NCI-H2081 treated with DMSO at 0.1 percent for 48 hours (cell line): Measurements from ENCODE around the gene OPRD1.

Experiments used
- DNase-seq: peaks from one replicate; lab custom pipeline; 2025; lab: John Stamatoyannopoulos, UW

The OPRD1 gene

DNA sequence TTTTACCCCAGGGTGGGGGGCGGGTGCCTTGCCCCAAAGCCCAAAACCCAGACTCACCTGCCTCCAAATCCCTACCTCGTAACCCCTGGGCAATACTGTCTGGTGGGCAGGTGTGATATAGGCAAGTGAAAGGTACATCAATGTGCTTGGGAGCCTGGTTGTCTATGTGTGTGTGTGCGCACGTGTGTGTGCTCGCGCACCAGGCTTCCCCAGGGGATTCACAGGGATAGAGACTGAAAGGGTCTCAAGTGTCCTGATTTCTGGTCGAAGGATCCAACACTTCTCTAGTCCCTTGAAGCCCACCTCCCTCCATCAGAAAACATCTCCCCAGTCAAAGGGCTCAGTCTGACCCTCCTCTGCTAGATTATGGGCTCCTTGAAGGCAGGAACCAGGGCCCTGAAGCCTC is 73.5 kb downstream of the OPRD1 start:
- no peak for DNase-seq

DNA sequence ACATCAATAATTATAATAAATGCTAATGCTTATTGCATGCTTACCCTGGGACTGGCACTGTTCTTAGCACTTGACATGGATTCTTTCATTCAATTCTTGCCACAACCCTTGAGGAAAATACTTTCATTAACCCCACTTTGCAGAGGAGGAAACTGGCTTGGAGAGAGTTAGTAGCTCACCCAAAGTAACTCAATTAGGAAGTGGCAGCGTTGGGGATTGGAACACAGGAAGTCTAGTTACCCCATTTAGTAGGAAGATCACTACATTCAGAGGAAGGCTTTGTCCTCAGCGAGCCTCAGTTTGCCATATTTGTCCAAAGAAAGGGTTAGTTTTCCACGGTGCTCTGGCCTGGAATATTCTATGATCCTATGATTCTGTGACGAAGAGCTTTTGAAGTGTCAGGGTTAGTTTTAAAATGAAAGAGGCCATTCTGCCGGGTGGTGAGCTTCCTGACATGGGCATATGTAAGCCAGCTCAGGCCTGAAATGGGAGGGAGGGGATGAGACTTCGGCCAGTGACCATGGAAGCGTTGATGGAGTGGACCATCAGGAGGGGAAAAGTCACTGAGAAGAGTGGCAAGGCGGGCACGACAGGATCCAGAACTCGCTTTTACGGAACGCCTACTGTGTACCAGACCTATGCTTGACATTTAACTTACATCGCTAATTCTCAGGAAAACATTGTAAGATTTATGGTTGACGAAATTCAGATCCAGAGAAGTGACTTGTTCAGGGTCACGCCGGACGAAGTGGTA is 74.2 kb downstream of the OPRD1 start:
- DNase-seq: no peak

- peak; percentile 26 for DNase-seq
These were observed 74.9 kb downstream of the OPRD1 start for GRCh38 chr1:28886731-28887418.

GRCh38 chr1:28887419-28887834 is 75.5 kb downstream of the OPRD1 start:
- DNase-seq: no peak

- no peak for DNase-seq
These were observed 76.1 kb downstream of the OPRD1 start for GRCh38 chr1:28887835-28888682.

DNA sequence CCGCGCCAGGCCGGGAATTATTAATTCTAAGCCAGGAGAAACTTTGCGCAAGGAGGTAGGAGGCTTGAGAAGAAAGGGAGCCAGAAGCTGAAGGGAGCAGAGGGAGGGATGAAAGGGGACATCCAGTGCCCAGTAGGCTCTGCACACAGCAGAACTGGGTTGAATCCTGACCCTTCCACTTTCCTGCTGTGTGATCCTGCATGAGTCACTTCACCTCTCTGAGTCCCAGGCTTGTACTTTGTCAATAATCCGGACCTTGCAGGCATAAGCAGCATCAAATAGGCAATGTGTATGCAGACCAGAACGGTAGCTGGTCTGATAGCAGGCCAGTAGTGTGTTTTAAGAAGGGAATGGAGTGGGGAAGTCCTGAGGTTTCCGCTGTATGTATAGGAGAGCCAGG is 76.9 kb downstream of the OPRD1 start:
- DNase-seq: no peak

- no peak for DNase-seq
These were observed 77.4 kb downstream of the OPRD1 start for GRCh38 chr1:28889357-28889756.

- DNase-seq: no peak
These were observed 78.5 kb downstream of the OPRD1 start for GRCh38 chr1:28890435-28890834.

- DNase-seq: no peak
These were observed 78.9 kb downstream of the OPRD1 start for GRCh38 chr1:28890836-28891235.

DNA sequence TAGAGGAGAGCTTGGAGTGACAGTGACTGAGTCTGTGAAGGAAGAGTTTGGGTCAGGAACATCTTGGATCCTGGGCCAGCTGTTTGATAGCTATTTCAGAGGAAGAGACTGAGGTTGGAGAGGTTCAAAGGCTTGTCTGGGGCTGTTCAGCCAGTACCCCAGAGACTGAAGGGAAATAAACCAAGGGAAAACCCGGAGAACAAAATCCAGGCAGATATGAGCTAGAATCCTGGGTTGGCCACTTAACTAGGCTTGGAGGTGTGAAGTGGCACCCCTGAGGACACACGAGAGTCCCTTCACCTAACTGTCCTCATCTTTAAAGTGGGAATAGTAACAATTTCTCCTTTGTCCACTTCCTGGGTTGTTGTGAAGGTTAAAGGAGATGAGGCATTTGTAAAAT is 79.3 kb downstream of the OPRD1 start:
- DNase-seq: no peak

DNA sequence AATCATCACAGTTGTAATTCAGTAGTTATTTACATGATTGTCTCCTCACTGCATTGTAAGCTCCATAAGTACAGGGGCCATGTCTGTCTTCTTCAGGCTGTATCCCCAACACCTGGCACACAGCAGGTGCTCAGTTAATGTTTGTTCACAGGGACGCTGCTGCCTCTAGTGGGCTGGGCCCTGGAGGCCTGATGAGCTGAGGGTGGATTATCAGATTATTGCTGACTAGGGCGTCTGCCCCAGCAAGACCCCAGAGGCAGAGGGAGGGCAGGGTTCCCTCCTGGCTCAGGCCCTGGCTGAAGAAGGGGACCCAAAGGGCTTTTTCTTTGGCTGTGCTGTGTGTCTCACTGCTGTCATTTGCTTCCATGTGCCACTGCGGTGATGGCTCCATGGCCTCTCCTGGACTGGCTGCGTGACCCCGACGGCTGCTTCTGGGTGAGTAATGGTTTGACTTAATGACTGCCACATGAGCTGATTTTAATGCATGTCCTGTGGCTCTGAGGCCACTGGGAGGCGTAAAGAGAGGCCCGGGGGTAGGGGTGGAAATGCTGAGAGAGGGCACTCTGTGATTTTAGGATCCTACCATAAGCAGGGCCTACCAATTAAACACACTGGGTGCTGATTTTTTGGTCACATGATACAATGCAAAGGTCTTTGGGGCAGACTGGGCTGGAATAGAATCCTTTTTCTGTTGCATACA is 81.6 kb downstream of the OPRD1 start:
- DNase-seq: no peak

GRCh38 chr1:28894785-28895184 is 82.8 kb downstream of the OPRD1 start:
- no peak for DNase-seq

DNA sequence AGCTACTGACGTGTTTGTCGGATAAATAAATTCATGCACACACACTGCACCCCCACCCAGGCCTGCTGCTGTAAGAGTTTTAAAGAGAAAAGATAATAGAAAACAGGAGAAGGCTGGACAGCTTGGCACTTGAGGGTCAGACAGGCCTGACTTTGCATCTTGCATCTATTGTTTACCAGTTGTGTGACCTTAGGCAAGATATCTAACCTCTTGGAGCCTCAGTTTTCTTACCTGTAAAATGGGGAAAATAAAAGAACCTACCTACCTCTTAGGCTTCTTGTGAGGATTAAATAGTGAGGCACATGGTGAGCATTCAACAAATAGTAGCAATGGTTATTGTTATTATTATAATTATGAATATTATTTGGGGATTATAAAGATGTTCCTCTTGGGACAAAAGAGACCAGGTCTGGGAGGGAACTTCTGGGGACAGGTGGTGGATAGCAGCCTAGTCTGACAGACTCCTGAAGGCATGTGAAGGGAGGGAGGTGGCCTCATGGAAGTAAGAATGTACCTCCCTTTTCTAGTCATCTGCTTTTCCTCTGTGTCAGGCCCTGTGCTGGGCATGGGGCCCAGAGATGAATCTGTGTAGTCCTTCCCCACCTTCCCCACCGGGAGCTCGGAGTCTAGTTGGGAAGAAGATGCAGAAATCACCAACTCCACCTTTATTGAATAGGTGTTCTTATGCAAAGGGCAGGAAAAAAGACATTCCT is 84.1 kb downstream of the OPRD1 start:
- no peak for DNase-seq

GRCh38 chr1:28896609-28896986 is 84.6 kb downstream of the OPRD1 start:
- no peak for DNase-seq

DNA sequence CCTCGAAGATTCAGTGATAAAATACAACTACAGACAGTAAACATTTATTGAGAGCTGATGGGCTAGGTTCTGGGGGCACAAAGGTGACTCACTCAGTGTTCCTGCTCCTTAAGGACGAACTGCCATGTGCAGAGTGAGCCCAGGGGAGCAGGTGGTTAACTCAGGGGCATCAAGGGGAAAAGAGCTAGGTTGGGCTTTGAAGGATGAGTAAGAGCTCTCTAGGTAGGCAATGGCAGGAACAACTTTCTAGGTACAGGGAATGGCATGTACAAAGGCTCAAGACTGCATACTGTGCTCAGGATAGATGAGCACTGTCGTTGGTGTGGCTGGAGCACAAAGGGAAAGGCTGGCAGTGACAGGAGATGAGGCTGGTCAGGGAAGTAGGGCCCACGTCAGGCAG is 85.8 kb downstream of the OPRD1 start:
- DNase-seq: no peak

- DNase-seq: no peak
These were observed 86.5 kb downstream of the OPRD1 start for GRCh38 chr1:28898405-28898881.

- no peak for DNase-seq
These were observed 87.3 kb downstream of the OPRD1 start for GRCh38 chr1:28899267-28899666.

GRCh38 chr1:28900562-28900961 is 88.6 kb downstream of the OPRD1 start:
- DNase-seq: no peak

DNA sequence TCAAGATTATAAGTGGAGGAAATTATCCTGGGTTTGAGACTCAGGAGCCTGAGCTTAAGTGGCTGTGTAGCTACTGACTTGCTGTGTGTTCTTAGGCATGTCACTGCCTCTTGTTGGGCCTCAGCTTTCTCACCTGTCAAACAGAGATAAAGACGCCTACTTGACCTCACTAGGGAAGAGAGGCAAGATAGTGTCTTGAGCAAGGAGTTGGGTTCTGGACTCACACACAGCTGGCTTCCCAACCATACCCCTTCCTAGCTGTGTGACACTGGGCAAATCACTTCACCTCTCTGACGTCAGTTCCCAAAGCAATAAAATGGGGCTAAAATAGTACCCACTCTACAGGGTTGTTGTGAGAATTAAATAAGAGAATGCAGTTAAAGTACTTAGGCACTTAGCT is 90.8 kb downstream of the OPRD1 start:
- DNase-seq: no peak

- no peak for DNase-seq
These were observed 94.1 kb downstream of the OPRD1 start for GRCh38 chr1:28905921-28906666.

DNA sequence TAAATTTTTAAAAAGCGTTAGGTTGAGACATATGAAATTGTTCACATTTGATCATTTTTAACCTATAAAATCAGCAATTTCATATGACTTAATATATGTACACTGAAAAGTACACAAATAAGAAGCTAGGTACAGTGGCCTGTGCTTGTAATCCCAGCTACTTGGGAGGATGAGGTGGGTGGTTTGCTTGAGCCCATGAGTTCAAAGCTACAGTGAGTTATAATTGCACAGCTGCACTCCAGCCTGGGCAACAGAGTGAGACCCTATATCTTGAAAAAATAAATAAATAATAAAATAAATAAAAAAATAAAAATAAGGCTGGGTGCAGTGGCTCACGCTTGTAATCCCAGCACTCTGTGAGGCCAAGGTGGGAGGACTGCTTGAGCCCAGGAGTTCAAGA is 97.2 kb downstream of the OPRD1 start:
- DNase-seq: no peak
